ENCODE measurements around the gene VEGFD. TPM values are rescaled to one million over a fixed set of nuclear protein-coding genes. Genes with fewer than 3 reads are reported as not detected.

Gene VEGFD
- total and polyA plus RNA-seq, 9 donors = 0.41 to 1.7 (median 0.74) TPM

Other genes starting within 250 kb of the VEGFD start
- gene ASB9, start 114.3 kb downstream of the VEGFD start, total RNA-seq = 3.6 TPM
- gene ASB9, start 114.3 kb downstream of the VEGFD start, polyA plus RNA-seq (ENCODE audit: insufficient read depth in 1 of 8, insufficient read length in 8 of 8, low replicate concordance in 1 of 8) = 1 to 10 TPM; 3.1 to 6.4 (median 4.0) TPM
- gene ASB11, start 68.8 kb downstream of the VEGFD start, total RNA-seq = 9.4 TPM
- 10 to 100 TPM in 1 of 8 donors, 1 to 10 TPM in 7; 3.9 to 11.7 (median 5.9) TPM for gene ASB11, start 68.8 kb downstream of the VEGFD start, polyA plus RNA-seq (ENCODE audit: insufficient read depth in 1 of 8, insufficient read length in 8 of 8, low replicate concordance in 1 of 8)
- gene PIGA, start 48.9 kb downstream of the VEGFD start, total RNA-seq = 6.2 TPM
- gene PIGA, start 48.9 kb downstream of the VEGFD start, polyA plus RNA-seq (ENCODE audit: insufficient read depth in 1 of 8, insufficient read length in 8 of 8, low replicate concordance in 1 of 8) = 1 to 10 TPM; 4.5 to 8.3 (median 6.0) TPM
- 2.4 TPM for gene PIR, start 108.9 kb upstream of the VEGFD start, total RNA-seq
- 1 to 10 TPM; 2.1 to 5.0 (median 3.7) TPM for gene PIR, start 108.9 kb upstream of the VEGFD start, polyA plus RNA-seq (ENCODE audit: insufficient read depth in 1 of 8, insufficient read length in 8 of 8, low replicate concordance in 1 of 8)
- gene BMX, start 116.4 kb upstream of the VEGFD start, total RNA-seq = 2.2 TPM
- gene BMX, start 116.4 kb upstream of the VEGFD start, polyA plus RNA-seq (ENCODE audit: insufficient read depth in 1 of 8, insufficient read length in 8 of 8, low replicate concordance in 1 of 8) = 1 to 10 TPM; 1.5 to 2.5 (median 2.0) TPM
- gene ACE2, start 216.5 kb upstream of the VEGFD start, total RNA-seq = 0.04 TPM
- gene ACE2, start 216.5 kb upstream of the VEGFD start, polyA plus RNA-seq (ENCODE audit: insufficient read depth in 1 of 8, insufficient read length in 8 of 8, low replicate concordance in 1 of 8) = 10 to 100 TPM in 1 of 8 donors, 1 to 10 TPM in 1, under 1 TPM in 1, not detected in 5; 0.11 to 19.0 (median 3.2) TPM

Measured in muscle of leg (tissue), 9 donors.